Measurements from ENCODE around the gene MAP4K4.

The MAP4K4 gene

DNA sequence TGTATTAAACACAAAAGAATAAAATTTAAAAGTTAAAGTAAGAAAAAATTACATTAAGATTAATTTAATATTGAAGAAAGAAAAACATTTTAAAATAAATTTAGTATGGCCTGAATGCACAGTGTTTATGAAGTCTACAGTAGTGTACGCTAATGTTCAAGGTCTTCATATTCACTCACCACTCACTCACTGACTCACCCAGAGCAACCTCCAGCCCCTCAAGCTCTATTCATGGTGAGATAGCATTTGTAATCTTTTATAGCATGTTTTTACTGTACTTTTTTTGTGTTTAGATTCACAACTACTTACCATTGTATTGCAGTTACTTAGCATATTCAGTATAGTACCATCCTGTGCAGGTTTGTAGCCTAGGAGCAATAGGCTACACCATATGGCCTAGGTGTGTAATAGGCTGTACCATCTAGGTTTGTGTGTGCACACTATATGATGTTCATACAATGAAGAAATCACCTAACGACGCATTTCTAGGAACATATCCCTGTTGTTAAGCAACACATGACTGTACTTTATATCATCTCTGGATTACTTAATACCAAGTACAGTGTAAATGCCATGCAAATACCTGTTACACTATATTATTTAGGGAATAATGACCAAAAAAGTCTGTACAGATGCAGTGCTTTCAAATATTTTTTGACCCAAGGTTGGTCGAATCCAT lies 150.3 kb downstream of the MAP4K4 start:
- no peak for DNase-seq

- no peak for DNase-seq
Measured at GRCh38 chr2:101848769-101849410, 151.4 kb downstream of the MAP4K4 start.

- no peak for DNase-seq
Measured at GRCh38 chr2:101850450-101850849, 152.9 kb downstream of the MAP4K4 start.

GRCh38 chr2:101850991-101851390 lies 153.5 kb downstream of the MAP4K4 start:
- no peak for DNase-seq

DNA sequence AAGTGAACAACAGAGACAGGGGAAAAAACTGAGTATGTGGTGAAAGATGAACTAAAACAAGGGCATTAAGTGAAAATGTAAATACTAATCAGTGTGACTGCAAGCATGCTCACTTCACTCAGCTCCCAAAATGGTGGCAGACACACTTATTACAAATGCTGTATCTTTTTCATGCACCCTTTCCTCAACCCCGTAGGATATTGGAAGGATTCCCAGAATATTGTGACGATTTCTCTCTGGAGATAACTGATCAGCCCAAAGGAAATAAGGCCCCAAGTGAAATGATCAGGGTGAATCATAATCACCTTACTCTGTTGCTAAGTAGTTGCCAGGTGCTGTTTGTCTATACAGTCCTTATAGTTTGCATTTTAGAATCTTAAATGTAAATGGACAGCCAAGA lies 155.3 kb downstream of the MAP4K4 start:
- DNase-seq, result no peak

DNA sequence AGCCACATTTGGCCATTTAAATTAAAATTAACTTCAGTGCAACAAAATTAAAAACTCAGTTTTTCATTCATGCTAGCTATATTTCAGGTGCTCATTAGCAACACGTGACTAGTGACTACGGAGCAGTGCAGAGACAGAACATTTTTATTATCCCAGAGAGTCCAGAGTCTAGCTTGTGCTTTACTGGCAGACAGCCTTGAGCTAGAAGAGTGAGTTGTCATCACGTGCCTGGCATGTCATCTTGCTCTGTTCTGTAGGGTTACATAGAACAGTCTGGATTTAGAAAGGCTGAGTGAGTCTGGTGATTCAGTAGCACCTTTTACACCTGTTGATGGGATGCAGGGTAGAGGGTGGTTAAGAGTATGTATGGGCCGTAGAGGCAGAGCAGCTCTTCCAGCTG lies 157.4 kb downstream of the MAP4K4 start:
- no peak for DNase-seq

GRCh38 chr2:101855776-101856175 lies 158.3 kb downstream of the MAP4K4 start:
- no peak for DNase-seq

DNA sequence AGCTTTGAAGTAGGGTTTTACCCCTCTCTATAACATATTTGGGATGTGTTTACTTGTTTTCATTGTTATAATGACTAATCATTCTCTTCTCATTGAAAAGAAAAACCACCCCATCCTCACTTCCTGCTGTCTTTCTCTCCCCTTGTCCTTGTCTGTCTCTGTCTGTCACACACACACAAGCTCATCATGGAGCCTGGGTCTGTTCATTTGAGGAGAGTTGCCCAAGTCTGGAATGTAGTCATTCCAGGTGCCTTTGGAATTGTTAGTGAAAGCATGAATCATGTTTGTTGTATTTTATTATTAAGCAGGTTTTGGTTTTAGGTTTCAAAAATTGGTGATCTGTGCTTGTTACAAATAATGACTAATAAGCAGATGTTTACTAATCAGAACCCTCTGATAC lies 160.7 kb downstream of the MAP4K4 start:
- DNase-seq, result no peak

DNA sequence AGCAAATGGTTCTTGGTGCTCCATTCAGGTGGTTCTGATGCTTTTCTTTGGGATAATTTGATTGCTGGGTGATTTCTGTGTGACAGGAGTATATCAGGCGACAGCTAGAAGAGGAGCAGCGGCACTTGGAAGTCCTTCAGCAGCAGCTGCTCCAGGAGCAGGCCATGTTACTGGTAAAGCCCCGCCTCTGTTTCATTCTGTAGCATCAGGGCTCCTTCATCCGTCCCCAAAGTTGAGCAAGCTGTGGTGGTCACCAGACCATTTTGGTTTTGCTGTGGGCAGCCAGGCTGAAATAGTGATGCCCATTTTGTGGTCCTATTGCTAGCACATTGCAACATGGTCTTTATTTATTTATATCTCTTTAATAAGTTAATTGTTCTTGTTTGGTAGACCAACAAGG lies 161.4 kb downstream of the MAP4K4 start:
- DNase-seq, result no peak

DNA sequence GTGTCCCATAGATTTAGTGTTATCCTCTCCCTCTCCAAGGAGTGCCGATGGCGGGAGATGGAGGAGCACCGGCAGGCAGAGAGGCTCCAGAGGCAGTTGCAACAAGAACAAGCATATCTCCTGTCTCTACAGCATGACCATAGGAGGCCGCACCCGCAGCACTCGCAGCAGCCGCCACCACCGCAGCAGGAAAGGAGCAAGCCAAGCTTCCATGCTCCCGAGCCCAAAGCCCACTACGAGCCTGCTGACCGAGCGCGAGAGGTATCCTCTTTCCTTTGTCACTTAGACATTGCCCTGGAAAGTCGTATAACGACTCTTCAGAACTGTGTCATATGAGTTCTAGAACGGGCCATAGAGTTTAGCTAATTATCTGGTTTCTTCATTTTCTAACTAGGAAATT lies 162.1 kb downstream of the MAP4K4 start:
- no peak for DNase-seq

DNA sequence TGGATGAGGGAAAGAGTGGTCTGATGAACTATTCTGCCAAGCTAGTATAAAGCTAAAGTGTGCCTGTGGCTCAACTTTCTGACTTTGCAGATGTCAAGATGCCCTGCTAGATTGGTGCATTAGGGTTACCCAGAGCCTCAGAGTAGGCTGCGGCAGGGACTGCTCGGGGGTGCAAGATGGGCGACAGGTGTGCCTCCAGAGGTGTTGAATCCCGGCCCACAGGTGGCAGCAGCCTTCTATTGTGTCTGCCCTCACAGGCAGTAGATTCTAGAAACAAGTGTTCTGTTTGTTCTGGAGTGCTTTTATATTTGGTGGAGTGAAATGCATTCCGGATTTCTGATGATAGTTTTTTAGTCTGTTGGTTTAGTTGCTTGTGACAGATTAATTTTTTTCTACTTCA lies 162.7 kb downstream of the MAP4K4 start:
- DNase-seq, result no peak

DNA sequence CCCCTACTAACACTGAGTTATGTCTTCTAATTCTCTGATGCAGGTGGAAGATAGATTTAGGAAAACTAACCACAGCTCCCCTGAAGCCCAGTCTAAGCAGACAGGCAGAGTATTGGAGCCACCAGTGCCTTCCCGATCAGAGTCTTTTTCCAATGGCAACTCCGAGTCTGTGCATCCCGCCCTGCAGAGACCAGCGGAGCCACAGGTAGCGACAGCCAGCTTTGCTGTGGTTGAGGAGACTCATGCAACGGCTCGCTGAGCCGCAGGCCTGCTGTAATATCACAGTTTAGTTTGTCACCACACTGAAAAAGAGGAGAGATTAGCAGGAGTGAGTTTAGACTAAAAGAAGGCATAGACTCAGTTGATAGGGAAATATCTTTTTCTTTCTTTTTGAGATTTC lies 163.3 kb downstream of the MAP4K4 start:
- no peak for DNase-seq

- no peak for DNase-seq
Measured at GRCh38 chr2:101861382-101861781, 163.9 kb downstream of the MAP4K4 start.

- DNase-seq, result no peak
Measured at GRCh38 chr2:101863534-101863933, 166.0 kb downstream of the MAP4K4 start.

DNA sequence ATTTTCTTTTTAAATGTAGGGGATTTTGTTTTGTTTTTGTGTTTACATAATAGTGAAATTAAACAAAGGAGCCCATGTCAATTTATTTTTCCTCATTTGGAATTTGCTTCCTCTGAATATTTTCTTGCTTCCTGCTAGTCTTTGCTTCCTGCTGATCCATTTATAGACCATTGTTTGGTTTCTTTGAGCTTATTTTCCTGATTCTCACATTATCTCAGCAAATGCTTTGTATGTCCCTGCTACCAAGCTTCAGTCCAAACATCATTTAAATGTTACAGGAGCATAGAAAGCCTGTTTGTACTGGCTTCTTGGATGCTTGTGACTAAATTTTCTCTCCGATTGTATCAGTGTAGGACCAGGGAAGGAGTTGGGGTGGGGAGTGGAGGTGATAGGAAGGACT lies 166.9 kb downstream of the MAP4K4 start:
- no peak for DNase-seq

DNA sequence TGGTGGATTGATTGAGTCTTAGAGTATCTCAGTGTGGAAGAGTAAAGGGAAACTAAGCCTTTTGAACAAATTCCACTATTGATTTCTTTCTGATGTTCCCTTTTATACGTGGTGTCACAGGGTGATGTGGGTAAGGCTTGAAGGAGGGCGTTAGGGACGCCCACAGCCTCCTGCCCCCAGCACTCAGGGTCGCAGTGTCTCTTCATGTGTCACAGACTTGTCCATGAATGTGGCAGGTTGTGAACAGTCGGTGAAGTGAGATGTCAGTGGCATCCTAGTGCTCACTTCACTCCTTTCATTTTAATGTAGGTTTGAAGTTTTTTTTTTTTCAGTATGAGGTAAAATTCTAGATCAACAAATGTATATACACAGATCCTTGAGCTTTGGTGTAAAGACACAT lies 171.0 kb downstream of the MAP4K4 start:
- no peak for DNase-seq

DNA sequence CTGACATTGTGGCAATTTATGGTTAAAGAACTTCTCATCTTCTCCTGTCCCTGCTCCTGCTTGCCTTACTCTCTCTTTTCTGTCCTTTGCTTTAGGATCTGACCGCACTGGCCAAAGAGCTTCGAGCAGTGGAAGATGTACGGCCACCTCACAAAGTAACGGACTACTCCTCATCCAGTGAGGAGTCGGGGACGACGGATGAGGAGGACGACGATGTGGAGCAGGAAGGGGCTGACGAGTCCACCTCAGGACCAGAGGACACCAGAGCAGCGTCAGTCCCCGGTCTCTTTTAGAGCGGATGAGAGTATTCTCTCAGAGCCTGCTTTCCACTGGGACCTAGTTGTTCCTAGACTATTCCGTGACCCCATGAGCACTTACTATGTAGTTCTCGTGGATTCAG lies 172.0 kb downstream of the MAP4K4 start:
- DNase-seq, result no peak

GRCh38 chr2:101870444-101870843 lies 172.9 kb downstream of the MAP4K4 start:
- no peak for DNase-seq

DNA sequence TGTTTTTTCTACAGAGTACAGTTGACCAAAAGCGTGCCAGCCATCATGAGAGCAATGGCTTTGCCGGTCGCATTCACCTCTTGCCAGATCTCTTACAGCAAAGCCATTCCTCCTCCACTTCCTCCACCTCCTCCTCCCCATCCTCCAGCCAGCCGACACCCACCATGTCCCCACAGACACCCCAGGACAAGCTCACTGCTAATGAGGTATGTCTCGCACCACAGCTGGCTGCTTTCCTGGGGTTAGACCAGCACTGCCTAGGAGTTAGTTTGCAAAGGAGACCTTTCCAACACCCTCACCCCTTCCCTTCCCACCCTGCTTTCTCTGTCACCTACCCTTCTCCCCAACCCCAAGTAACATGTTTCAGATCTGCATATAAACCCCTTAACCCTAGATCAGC lies 174.0 kb downstream of the MAP4K4 start:
- DNase-seq, result no peak

DNA sequence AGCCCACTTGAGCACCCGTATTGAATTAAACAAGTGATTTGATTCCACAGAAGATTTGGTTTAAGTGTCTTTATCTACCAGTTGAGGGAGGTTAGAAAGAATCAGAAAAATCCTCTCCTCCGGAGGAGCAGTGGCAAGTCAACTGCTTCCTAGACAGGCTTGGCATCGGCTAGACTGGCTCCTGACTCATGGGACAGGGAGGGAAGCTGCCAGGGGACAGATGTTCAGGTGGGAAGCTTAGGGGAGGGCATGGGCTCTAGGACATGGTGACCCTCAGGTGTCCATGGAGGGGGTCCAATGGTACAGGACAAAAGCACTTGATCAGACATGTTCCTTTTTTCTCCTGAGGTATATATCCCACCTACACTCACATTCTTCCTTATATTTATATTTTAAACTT lies 175.0 kb downstream of the MAP4K4 start:
- no peak for DNase-seq

DNA sequence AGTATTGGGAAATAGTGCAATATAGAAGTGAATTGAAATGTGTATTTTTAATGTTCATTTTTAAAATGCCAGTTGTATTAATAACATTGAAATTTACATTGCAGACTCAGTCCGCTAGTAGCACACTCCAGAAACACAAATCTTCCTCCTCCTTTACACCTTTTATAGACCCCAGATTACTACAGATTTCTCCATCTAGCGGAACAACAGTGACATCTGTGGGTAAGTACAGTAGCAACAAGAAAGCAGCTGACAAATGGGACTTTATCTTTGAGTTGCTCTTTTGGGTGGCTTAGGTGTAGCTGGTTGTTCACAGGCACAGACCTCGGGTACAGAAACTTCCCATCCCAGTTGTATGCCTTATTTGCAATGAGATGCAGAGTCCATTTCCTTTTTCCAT lies 176.0 kb downstream of the MAP4K4 start:
- no peak for DNase-seq

GRCh38 chr2:101874069-101874468 lies 176.6 kb downstream of the MAP4K4 start:
- DNase-seq, result no peak

DNA sequence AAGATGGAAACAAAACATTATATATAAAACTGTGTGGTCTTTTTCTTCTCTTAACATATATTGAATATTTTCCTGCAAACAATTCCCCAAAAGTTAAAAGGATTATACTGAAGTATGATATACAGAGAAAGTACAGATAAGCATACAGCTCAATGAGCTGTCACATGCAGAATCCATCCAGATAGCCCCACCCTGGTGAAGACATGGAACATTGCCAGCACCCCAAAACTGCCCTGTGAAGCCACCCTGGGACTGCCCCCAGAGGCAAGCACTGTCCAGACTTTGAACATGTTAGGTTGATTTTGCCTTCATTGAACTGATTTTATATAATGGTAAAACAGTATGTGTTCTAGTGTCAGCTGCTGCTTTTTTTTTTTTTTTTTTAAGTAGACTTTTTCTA lies 182.0 kb downstream of the MAP4K4 start:
- no peak for DNase-seq

- DNase-seq, result no peak
Measured at GRCh38 chr2:101881131-101881530, 183.6 kb downstream of the MAP4K4 start.

GRCh38 chr2:101882769-101883307 lies 185.3 kb downstream of the MAP4K4 start:
- DNase-seq, result no peak

All from NCI-H2029 treated with DMSO at 0.1 percent for 48 hours (cell line).